ENCODE measurements around the gene HMCN1.

DNA sequence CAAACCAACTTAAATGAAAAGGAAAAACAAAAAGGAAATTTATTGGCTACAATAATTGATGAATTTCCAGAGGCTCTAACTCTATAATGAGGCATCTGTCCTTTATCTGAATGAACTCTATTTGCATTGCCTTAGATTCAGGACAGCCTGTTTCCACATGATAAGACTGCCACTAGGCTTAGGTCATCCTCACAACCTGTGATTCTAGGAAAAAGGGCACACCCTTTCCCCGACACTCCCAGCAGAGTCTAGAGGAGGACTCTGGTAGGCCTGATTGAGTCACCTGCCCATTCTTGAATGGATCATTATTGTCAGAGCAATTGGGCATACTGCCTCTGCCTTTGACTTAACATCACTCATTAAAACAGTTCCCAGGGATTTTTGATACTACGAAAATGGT, 378.1 kb downstream of the HMCN1 start:
- TF ChIP-seq TAF1 (IDR thresholded peaks at IDR 0.05; ENCODE audit: borderline replicate concordance, insufficient read depth, low read length), result no peak
- no peak for TF ChIP-seq POLR2AphosphoS5 (IDR thresholded peaks at IDR 0.05; ENCODE audit: low read depth, low read length)
- no peak for TF ChIP-seq SIN3A (IDR thresholded peaks at IDR 0.05; ENCODE audit: borderline replicate concordance, insufficient read depth, low read length)
